Measurements from ENCODE around the gene PGC.

PGC gene

GRCh38 chr6:41711323-41712038 is 35.7 kb downstream of the PGC start:
- no peaks in the 10 kb centered on the region for H3K9me3 ChIP-seq (ENCODE audit: control insufficient read depth, insufficient read depth, low read length)
- H3K9me2 ChIP-seq (replicated peaks; ENCODE audit: control insufficient read depth, low read length): no peaks in the 10 kb centered on the region
- peaks cover 64% of the 10 kb centered on the region for H3K4me1 ChIP-seq (ENCODE audit: control insufficient read depth, low read length)
- peaks cover 14% of the 10 kb centered on the region for H3K36me3 ChIP-seq (ENCODE audit: control insufficient read depth, low read length)
- no peak for TF ChIP-seq EZH2phosphoT487 (IDR thresholded peaks at IDR 0.05; ENCODE audit: borderline replicate concordance, low read length)
- no peak for TF ChIP-seq CTCF (IDR thresholded peaks at IDR 0.05; ENCODE audit: low read depth, low read length, poor library complexity, severe bottlenecking)
- H3K27ac ChIP-seq (ENCODE audit: low read depth, low read length): no peak overlapping the region
- no peak overlapping the region for H3K4me2 ChIP-seq (ENCODE audit: low read length)
- peaks cover 62% of the 10 kb centered on the region for H3K79me2 ChIP-seq (ENCODE audit: control insufficient read depth, low read length)
- H3K4me3 ChIP-seq (ENCODE audit: low read length): no peak overlapping the region
- no peaks in the 10 kb centered on the region for H3K27me3 ChIP-seq (ENCODE audit: control insufficient read depth, low read length)
- H3F3A ChIP-seq (ENCODE audit: control insufficient read depth, insufficient read depth): peaks cover 14% of the 10 kb centered on the region
- H4K20me1 ChIP-seq (ENCODE audit: control insufficient read depth, insufficient read depth, low read depth, low read length): peaks cover 4% of the 10 kb centered on the region; the same call in 1 of the 2 replicates

GRCh38 chr6:41709375-41709774 is 37.8 kb downstream of the PGC start:
- H4K20me1 ChIP-seq (ENCODE audit: control insufficient read depth, insufficient read depth, low read depth, low read length): no peaks in the 10 kb centered on the region
- H3K79me2 ChIP-seq (ENCODE audit: control insufficient read depth, low read length): peaks cover 59% of the 10 kb centered on the region
- peaks cover 64% of the 10 kb centered on the region for H3K4me1 ChIP-seq (ENCODE audit: control insufficient read depth, low read length)
- H3K9me3 ChIP-seq (ENCODE audit: control insufficient read depth, insufficient read depth, low read length): no peaks in the 10 kb centered on the region
- H3K27me3 ChIP-seq (ENCODE audit: control insufficient read depth, low read length): no peaks in the 10 kb centered on the region
- H3K36me3 ChIP-seq (ENCODE audit: control insufficient read depth, low read length): peaks cover 15% of the 10 kb centered on the region
- H3K9me2 ChIP-seq (replicated peaks; ENCODE audit: control insufficient read depth, low read length): no peaks in the 10 kb centered on the region
- H3K4me3 ChIP-seq (ENCODE audit: low read length): no peak overlapping the region
- peaks cover 14% of the 10 kb centered on the region for H3F3A ChIP-seq (ENCODE audit: control insufficient read depth, insufficient read depth)
- no peak overlapping the region for H3K4me2 ChIP-seq (ENCODE audit: low read length)
- TF ChIP-seq EZH2phosphoT487 (IDR thresholded peaks at IDR 0.05; ENCODE audit: borderline replicate concordance, low read length): no peak
- TF ChIP-seq CTCF (IDR thresholded peaks at IDR 0.05; ENCODE audit: low read depth, low read length, poor library complexity, severe bottlenecking): no peak
- no peak overlapping the region for H3K27ac ChIP-seq (ENCODE audit: low read depth, low read length)

GRCh38 chr6:41708856-41709255 is 38.3 kb downstream of the PGC start:
- TF ChIP-seq EZH2phosphoT487 (IDR thresholded peaks at IDR 0.05; ENCODE audit: borderline replicate concordance, low read length): no peak
- TF ChIP-seq CTCF (IDR thresholded peaks at IDR 0.05; ENCODE audit: low read depth, low read length, poor library complexity, severe bottlenecking): no peak
- Histone ChIP-seq H3K79me2 (ENCODE audit: control insufficient read depth, low read length) (peaks cover 59% of the 10 kb centered on the region), H3K4me3 (ENCODE audit: low read length) (no peak overlapping the region), H3K4me2 (ENCODE audit: low read length) (peak overlapping the region; percentile 100; the same call in 1 of the 2 replicates), H3K27me3 (ENCODE audit: control insufficient read depth, low read length) (no peaks in the 10 kb centered on the region), H3F3A (ENCODE audit: control insufficient read depth, insufficient read depth) (peaks cover 14% of the 10 kb centered on the region), H3K4me1 (ENCODE audit: control insufficient read depth, low read length) (peaks cover 64% of the 10 kb centered on the region), H3K9me3 (ENCODE audit: control insufficient read depth, insufficient read depth, low read length) (no peaks in the 10 kb centered on the region), H4K20me1 (ENCODE audit: control insufficient read depth, insufficient read depth, low read depth, low read length) (no peaks in the 10 kb centered on the region), H3K36me3 (ENCODE audit: control insufficient read depth, low read length) (peaks cover 19% of the 10 kb centered on the region), H3K9me2 (replicated peaks; ENCODE audit: control insufficient read depth, low read length) (no peaks in the 10 kb centered on the region), H3K27ac (ENCODE audit: low read depth, low read length) (peak overlapping the region; percentile 97; the same call in 1 of the 2 replicates)
